Spleen (tissue), 11 donors: ENCODE results near the gene PRODH2. TPM values are rescaled to one million over a fixed set of nuclear protein-coding genes. Genes with fewer than 3 reads are reported as not detected.

ENCODE experiments used
- DNase-seq: peaks from one replicate; pipeline ENCODE4 v3.0.0-alpha.2; 2020
- H3K27ac ChIP-seq, 8 donors: fragments of 200-600 bp; sonication (generic) in 7 of 8; 1 replicate in 4 of 8; 2 replicates in 4 of 8; pipeline versions ENCODE4 v1.5.0 to v1.8.0; 2016 to 2021; ENCODE audit warnings: inconsistent platforms in 4 of 8, mild to moderate bottlenecking in 4 of 8, moderate library complexity in 1 of 8
- H3K27me3 ChIP-seq, 7 donors: fragments of 200-600 bp; sonication (generic) in 6 of 7; replicated peaks in 1 of 7; 1 replicate in 4 of 7; 2 replicates in 3 of 7; pipeline versions ENCODE4 v1.5.0 to v1.8.0; 2016 to 2021; ENCODE audit warnings: inconsistent platforms in 3 of 7, mild to moderate bottlenecking in 1 of 7
- H3K36me3 ChIP-seq, 6 donors: fragments of 200-600 bp; sonication (generic) in 5 of 6; 1 replicate in 4 of 6; 2 replicates in 2 of 6; pipeline versions ENCODE4 v1.5.0 to v1.8.0; 2016 to 2021; ENCODE audit warnings: inconsistent platforms in 2 of 6
- H3K4me1 ChIP-seq, 6 donors: fragments of 200-600 bp; sonication (generic) in 5 of 6; 1 replicate in 3 of 6; 2 replicates in 3 of 6; pipeline versions ENCODE4 v1.5.0 to v1.8.0; 2016 to 2021; ENCODE audit warnings: inconsistent platforms in 3 of 6
- H3K4me3 ChIP-seq, 8 donors: fragments of 200-600 bp; sonication (generic) in 7 of 8; 1 replicate in 4 of 8; 2 replicates in 4 of 8; pipeline versions ENCODE4 v1.5.0 to v1.8.0; 2016 to 2021; ENCODE audit warnings: inconsistent platforms in 4 of 8, mild to moderate bottlenecking in 4 of 8, moderate library complexity in 2 of 8
- H3K9me3 ChIP-seq, 8 donors: fragments of 200-600 bp; sonication (generic) in 7 of 8; 1 replicate in 4 of 8; 2 replicates in 4 of 8; pipeline versions ENCODE4 v1.5.0 to v1.8.0; 2016 to 2021; ENCODE audit warnings: inconsistent platforms in 4 of 8
- CTCF ChIP-seq, 11 experiments: fragments of 200-600 bp in 7 of 11; fragments of 450-650 bp in 4 of 11; sonication (generic) in 4 of 11; IDR thresholded peaks in 8 of 11; conservative IDR thresholded peaks in 3 of 11; 1 replicate in 7 of 11; 2 replicates in 4 of 11; pipeline versions ENCODE4 v1.4.0 to v1.8.0; 2016 to 2021; ENCODE audit warnings: antibody characterized with exemption in 11 of 11, inconsistent platforms in 4 of 11, mild to moderate bottlenecking in 1 of 11
- POLR2A ChIP-seq, 3 donors: fragments of 450-650 bp; IDR thresholded peaks; one replicate each; pipeline ENCODE4 v1.5.1; 2017; ENCODE audit warnings: antibody characterized with exemption in 3 of 3, mild to moderate bottlenecking in 1 of 3
- POLR2AphosphoS5 ChIP-seq, 3 donors: sonication (generic); formaldehyde crosslinking; IDR thresholded peaks; one replicate each; pipeline ENCODE4 v1.5.1; 2017; ENCODE audit warnings: antibody characterized with exemption in 3 of 3
- WGBS, 5 donors: extraction: QIAGEN DNeasy Blood & Tissue Kit in 3 of 5; methylation state at CpG; one replicate each; pipeline versions ENCODE4 v1.1.5 to v1.1.7; 2013 to 2018; 5-methylcytosine and 5-hydroxymethylcytosine counted together
- intact Hi-C: fragments of 100-400 bp; cut with DNase I; formaldehyde crosslinking; loops from one replicate; pipeline ENCODE4 v1.15.0; 2023; ENCODE audit warnings: low total_unique reads
- polyA plus RNA-seq, 3 donors: library from polyadenylated mRNA; stranded (reverse); fragments of 200-250 nt; gene quantifications; one replicate each; pipeline ENCODE4 v1.2.1, GENCODE V29; 2013
- total RNA-seq, 7 donors: library from RNA; depleted of rRNA in 3 of 7; stranded (reverse); fragments of >200 nt in 3 of 7; fragmentation: NEBNext Ultra II Directional in 4 of 7; extraction: Animal tissue kit (Norgen Biotek cat#: 25700) in 4 of 7; gene quantifications; one replicate each; pipeline versions ENCODE4 v1.1.0 to v1.2.1, GENCODE V29; 2016 to 2021
- donor health status: healthy with polysubstance abuse.
- donor health status: DM: no; HTN: no; CAD: no; lungs with moderate emphysema.
- donor health status: DM: no; HTN: no; CAD: no.
- donor health status: Bipolar disorder and iron deficiency.
- donor health status: healthy.
- donor health status: DM: no; HTN: no; CAD: no.
- donor health status: DM: yes; HTN: yes; CAD: no.

The PRODH2 gene
- total and polyA plus RNA-seq, 10 donors = 0.06 TPM; not detected in 9

- peaks cover 0 to 89% (median 28%) of the 10 kb centered on the region in 6 donors for H3K36me3 ChIP-seq
- H3K4me1 ChIP-seq = peaks cover 0 to 1% (median 0%) of the 10 kb centered on the region in 6 donors
- 87 to 91% (median 90%) methylated on average over 8 to 9 of the region's 9 CpGs for WGBS, 5 donors
- DNase-seq = no peak
- no peaks in the 10 kb centered on the region for H3K9me3 ChIP-seq
- TF ChIP-seq POLR2A (IDR thresholded peaks at IDR 0.05) = no peak
- TF ChIP-seq POLR2AphosphoS5 (IDR thresholded peaks at IDR 0.05) = no peak
- TF ChIP-seq CTCF (IDR thresholded peaks at IDR 0.05 in 8 of 11, conservative IDR thresholded peaks at IDR 0.05 in 3 of 11) = no peak
- intact Hi-C loops = no loop called here
- no peak overlapping the region for H3K27ac ChIP-seq
- H3K4me3 ChIP-seq = no peak overlapping the region
- H3K27me3 ChIP-seq = no peaks in the 10 kb centered on the region
Observed at GRCh38 chr19:35781650-35782049, 31.0 kb downstream of the PRODH2 start.

- Histone ChIP-seq H3K27me3 (no peaks in the 10 kb centered on the region), H3K36me3 (peaks cover 0 to 79% (median 28%) of the 10 kb centered on the region in 6 donors), H3K4me1 (peaks cover 0 to 10% (median 9%) of the 10 kb centered on the region in 6 donors), H3K27ac (no peak overlapping the region), H3K4me3 (no peak overlapping the region), H3K9me3 (no peaks in the 10 kb centered on the region)
- DNase-seq = no peak
- intact Hi-C loops = no loop called here
- TF ChIP-seq CTCF (IDR thresholded peaks at IDR 0.05 in 8 of 11, conservative IDR thresholded peaks at IDR 0.05 in 3 of 11) (no peak), POLR2A (IDR thresholded peaks at IDR 0.05) (no peak), POLR2AphosphoS5 (IDR thresholded peaks at IDR 0.05) (no peak)
- WGBS, 5 donors = 93 to 98% (median 95%) methylated on average over 5 to 20 of the region's 20 CpGs
Observed at GRCh38 chr19:35780717-35781116, 31.9 kb downstream of the PRODH2 start.

- H3K36me3 ChIP-seq = peaks cover 0 to 73% (median 25%) of the 10 kb centered on the region in 6 donors
- H3K4me3 ChIP-seq = no peak overlapping the region
- H3K4me1 ChIP-seq = peaks cover 0 to 15% (median 10%) of the 10 kb centered on the region in 6 donors
- 92 to 98% (median 94%) methylated on average over 15 to 16 of the region's 16 CpGs for WGBS, 5 donors
- H3K9me3 ChIP-seq = no peaks in the 10 kb centered on the region
- no peak for DNase-seq
- TF ChIP-seq CTCF (IDR thresholded peaks at IDR 0.05 in 8 of 11, conservative IDR thresholded peaks at IDR 0.05 in 3 of 11) (no peak), POLR2A (IDR thresholded peaks at IDR 0.05) (no peak), POLR2AphosphoS5 (IDR thresholded peaks at IDR 0.05) (no peak)
- H3K27ac ChIP-seq = no peak overlapping the region
- intact Hi-C loops = no loop called here
- no peaks in the 10 kb centered on the region for H3K27me3 ChIP-seq
Observed at GRCh38 chr19:35780058-35780457, 32.6 kb downstream of the PRODH2 start.

- H3K9me3 ChIP-seq = no peaks in the 10 kb centered on the region
- no peaks in the 10 kb centered on the region for H3K27me3 ChIP-seq
- H3K4me1 ChIP-seq = peaks cover 4 to 22% (median 18%) of the 10 kb centered on the region in 6 donors
- DNase-seq = no peak
- peaks cover 0 to 62% (median 24%) of the 10 kb centered on the region in 6 donors for H3K36me3 ChIP-seq
- TF ChIP-seq POLR2A (IDR thresholded peaks at IDR 0.05) (no peak), POLR2AphosphoS5 (IDR thresholded peaks at IDR 0.05) (no peak), CTCF (IDR thresholded peaks at IDR 0.05 in 8 of 11, conservative IDR thresholded peaks at IDR 0.05 in 3 of 11) (no peak)
- no peak overlapping the region for H3K4me3 ChIP-seq
- no peak overlapping the region for H3K27ac ChIP-seq
- 90 to 95% (median 91%) methylated on average over 8 of the region's 8 CpGs for WGBS, 5 donors
- intact Hi-C loops = no loop called here
Observed at GRCh38 chr19:35779033-35779432, 33.6 kb downstream of the PRODH2 start.
